Mesenchymal stem cell (in vitro differentiated cells and primary cell): ENCODE results near the gene SARS2.
A peak's percentile ranks its signal among the peaks of the same experiment; 100 is the strongest.

Experiments
- DNase-seq: peaks from one replicate; pipeline ENCODE4 v3.0.0-alpha.2; 2013
- H2AFZ ChIP-seq: one replicate; pipeline ENCODE4 v1.6.1; 2013; ENCODE audit warnings: low read depth, mild to moderate bottlenecking, control low read depth, inconsistent platforms, low read length, moderate library complexity
- H2AK5ac ChIP-seq: 2 replicates; pipeline ENCODE4 v1.6.1; 2013; ENCODE audit warnings: low read length, moderate library complexity, mild to moderate bottlenecking, inconsistent platforms; ENCODE audit not compliant: severe bottlenecking
- H2BK120ac ChIP-seq: one replicate; pipeline ENCODE4 v1.6.1; 2013; ENCODE audit warnings: low read depth, mild to moderate bottlenecking, inconsistent platforms, low read length, moderate library complexity
- H2BK12ac ChIP-seq, 2 experiments: one replicate each; pipeline ENCODE4 v1.6.1; 2013; ENCODE audit warnings: inconsistent platforms in 2 of 2, low read length in 2 of 2, mild to moderate bottlenecking in 2 of 2, moderate library complexity in 2 of 2, control low read depth in 1 of 2
- H2BK15ac ChIP-seq: one replicate; pipeline ENCODE4 v1.6.1; 2013; ENCODE audit warnings: mild to moderate bottlenecking, low read depth, inconsistent platforms; ENCODE audit not compliant: poor library complexity, severe bottlenecking
- H2BK5ac ChIP-seq: 2 replicates; pipeline ENCODE4 v1.6.1; 2013; ENCODE audit warnings: low read depth, mild to moderate bottlenecking, low read length, control low read depth, inconsistent platforms; ENCODE audit not compliant: poor library complexity, severe bottlenecking
- H3K14ac ChIP-seq, 2 experiments: one replicate each; pipeline ENCODE4 v1.6.1; 2013; ENCODE audit warnings: inconsistent platforms in 2 of 2, low read length in 2 of 2, control low read depth in 1 of 2, mild to moderate bottlenecking in 1 of 2, moderate library complexity in 1 of 2
- H3K18ac ChIP-seq, 2 experiments: one replicate each; pipeline ENCODE4 v1.6.1; 2013; ENCODE audit warnings: inconsistent platforms in 2 of 2, low read length in 2 of 2, control low read depth in 1 of 2, low read depth in 1 of 2, mild to moderate bottlenecking in 1 of 2
- H3K23ac ChIP-seq, 2 experiments: one replicate each; pipeline ENCODE4 v1.6.1; 2013; ENCODE audit warnings: inconsistent platforms in 2 of 2, low read length in 2 of 2, mild to moderate bottlenecking in 2 of 2, moderate library complexity in 2 of 2, control low read depth in 1 of 2
- H3K27ac ChIP-seq: 2 replicates; pipeline ENCODE4 v1.5.1; 2013; ENCODE audit warnings: mild to moderate bottlenecking, moderate library complexity, low read length, control low read depth, inconsistent platforms; ENCODE audit not compliant: poor library complexity, severe bottlenecking
- H3K27me3 ChIP-seq, 2 experiments: 2 replicates each; pipeline versions ENCODE4 v1.6.1 to v1.7.0; 2013; ENCODE audit warnings: low read length in 2 of 2, mild to moderate bottlenecking in 2 of 2, moderate library complexity in 2 of 2, control low read depth in 1 of 2, inconsistent platforms in 1 of 2; ENCODE audit not compliant: control insufficient read depth in 1 of 2, insufficient read depth in 1 of 2
- H3K36me3 ChIP-seq, 2 experiments: 2 replicates each; pipeline versions ENCODE4 v1.6.1 to v1.7.0; 2013; ENCODE audit warnings: low read length in 2 of 2, control low read depth in 1 of 2, inconsistent platforms in 1 of 2, low read depth in 1 of 2, mild to moderate bottlenecking in 1 of 2; ENCODE audit not compliant: insufficient read depth in 2 of 2, control insufficient read depth in 1 of 2
- H3K4ac ChIP-seq, 2 experiments: one replicate each; pipeline ENCODE4 v1.6.1; 2013; ENCODE audit warnings: inconsistent platforms in 2 of 2, low read length in 2 of 2, mild to moderate bottlenecking in 2 of 2, moderate library complexity in 2 of 2, control low read depth in 1 of 2, low read depth in 1 of 2
- H3K4me1 ChIP-seq: 2 replicates; pipeline ENCODE4 v1.6.1; 2013; ENCODE audit warnings: low read depth, low read length, control low read depth; ENCODE audit not compliant: control insufficient read depth, insufficient read depth
- H3K4me2 ChIP-seq: 2 replicates; pipeline ENCODE4 v1.6.1; 2013; ENCODE audit warnings: low read length, mild to moderate bottlenecking, inconsistent platforms; ENCODE audit not compliant: poor library complexity, severe bottlenecking
- H3K4me3 ChIP-seq, 2 experiments: 2 replicates each; pipeline versions ENCODE4 v1.5.1 to v1.7.0; 2013; ENCODE audit warnings: low read length in 2 of 2, mild to moderate bottlenecking in 2 of 2, control low read depth in 1 of 2, low read depth in 1 of 2; ENCODE audit not compliant: insufficient read depth in 1 of 2
- H3K79me1 ChIP-seq: replicated peaks from 2 replicates; pipeline ENCODE4 v1.6.1; 2013; ENCODE audit warnings: mild to moderate bottlenecking, control low read depth, low read length, inconsistent platforms; ENCODE audit not compliant: poor library complexity, severe bottlenecking
- H3K9ac ChIP-seq: 2 replicates; pipeline ENCODE4 v1.7.0; 2013; ENCODE audit warnings: mild to moderate bottlenecking, low read length, moderate library complexity
- H3K9me3 ChIP-seq: 2 replicates; pipeline ENCODE4 v1.7.0; 2013; ENCODE audit warnings: mild to moderate bottlenecking, low read length; ENCODE audit not compliant: control insufficient read depth
- H4K8ac ChIP-seq: one replicate; pipeline ENCODE4 v1.6.1; 2013; ENCODE audit warnings: inconsistent platforms, mild to moderate bottlenecking, low read length, moderate library complexity
- H4K91ac ChIP-seq: one replicate; pipeline ENCODE4 v1.6.1; 2013; ENCODE audit warnings: mild to moderate bottlenecking, low read length, inconsistent platforms
- WGBS: methylation state at CpG from one replicate; pipeline ENCODE4 v1.1.7; 2013; ENCODE audit warnings: mixed read lengths; 5-methylcytosine and 5-hydroxymethylcytosine counted together

The SARS2 gene

GRCh38 chr19:38900743-38901190 is 29.8 kb downstream of the SARS2 start:
- Histone ChIP-seq H2AK5ac (no peak overlapping the region), H3K14ac (no peak overlapping the region), H4K91ac (no peak overlapping the region), H3K4me3 (peak overlapping the region in 1 of 2 experiments; percentile 96), H3K27ac (no peak overlapping the region), H3K23ac (no peak overlapping the region), H3K79me1 (peaks cover 45% of the 10 kb centered on the region), H2BK15ac (no peak overlapping the region), H3K18ac (no peak overlapping the region), H3K9ac (peak overlapping the region; percentile 93), H3K9me3 (no peaks in the 10 kb centered on the region), H2BK5ac (no peak overlapping the region), H3K4ac (no peak overlapping the region), H3K4me2 (peak overlapping the region; percentile 45), H2BK120ac (no peak overlapping the region), H3K27me3 (no peaks in the 10 kb centered on the region), H3K4me1 (peaks cover 13% of the 10 kb centered on the region), H4K8ac (no peak overlapping the region), H3K36me3 (peaks cover 17 to 22% of the 10 kb centered on the region in 2 experiments), H2AFZ (no peak overlapping the region), H2BK12ac (no peak overlapping the region)
- WGBS = 11% methylated on average over 3 of the region's 3 CpGs
- DNase-seq = peak; percentile 63

- Histone ChIP-seq H3K18ac (peak overlapping the region; percentile 67 to 76), H3K23ac (no peak overlapping the region), H4K8ac (peak overlapping the region; percentile 89), H3K9ac (peak overlapping the region; percentile 93), H3K27me3 (no peaks in the 10 kb centered on the region), H3K27ac (peak overlapping the region; percentile 37), H3K4me2 (peak overlapping the region; percentile 78), H3K14ac (no peak overlapping the region), H2BK120ac (peak overlapping the region; percentile 84), H3K4ac (no peak overlapping the region), H2AK5ac (no peak overlapping the region), H3K4me1 (peaks cover 13% of the 10 kb centered on the region), H2AFZ (peak overlapping the region; percentile 91), H2BK12ac (no peak overlapping the region), H2BK5ac (no peak overlapping the region), H3K79me1 (peaks cover 44% of the 10 kb centered on the region), H2BK15ac (no peak overlapping the region), H4K91ac (peak overlapping the region; percentile 87), H3K36me3 (peaks cover 12 to 17% of the 10 kb centered on the region in 2 experiments), H3K4me3 (peak overlapping the region; percentile 92 to 96), H3K9me3 (no peaks in the 10 kb centered on the region)
- no peak for DNase-seq
- WGBS = 5% methylated on average over 8 of the region's 8 CpGs
Observed at GRCh38 chr19:38900202-38900629, 30.3 kb downstream of the SARS2 start.

GRCh38 chr19:38899447-38900201 is 30.9 kb downstream of the SARS2 start, which contains the start of the genes NFKBIB and SIRT2:
NFKBIB (plus strand) TSS chr19:38899969; CDS start chr19:38900033, 64 bp downstream.
SIRT2 (minus strand) TSS chr19:38899618; CDS start chr19:38899521, 97 bp downstream.
- Histone ChIP-seq H3K36me3 (peaks cover 6 to 16% of the 10 kb centered on the region in 2 experiments), H3K4ac (peak within 1 kb of the TSS in 1 of 2 experiments; percentile 8), H3K4me3 (peak within 1 kb of the TSS; percentile 92 to 96), H3K79me1 (peaks cover 45% of the 10 kb centered on the region), H3K9me3 (no peaks in the 10 kb centered on the region), H2BK15ac (peak within 1 kb of the TSS; percentile 16), H4K8ac (peak within 1 kb of the TSS; percentile 89), H2BK5ac (no peak within 1 kb of the TSS), H3K9ac (peak within 1 kb of the TSS; percentile 93), H3K27ac (peak within 1 kb of the TSS; percentile 37), H3K4me2 (peak within 1 kb of the TSS; percentile 78), H4K91ac (peak within 1 kb of the TSS; percentile 87), H2BK12ac (peak within 1 kb of the TSS in 1 of 2 experiments; percentile 1), H2BK120ac (peak within 1 kb of the TSS; percentile 84), H3K14ac (peak within 1 kb of the TSS in 1 of 2 experiments; percentile 66), H3K4me1 (peaks cover 13% of the 10 kb centered on the region), H3K18ac (peak within 1 kb of the TSS; percentile 67 to 76), H3K23ac (no peak within 1 kb of the TSS), H3K27me3 (no peaks in the 10 kb centered on the region), H2AK5ac (no peak within 1 kb of the TSS), H2AFZ (peak within 1 kb of the TSS; percentile 91)
- DNase-seq = peak; percentile 100
- WGBS = under 1% methylated on average over 64 of the region's 64 CpGs

- Histone ChIP-seq H3K27me3 (no peaks in the 10 kb centered on the region), H4K8ac (peak overlapping the region; percentile 67), H3K14ac (peak overlapping the region in 1 of 2 experiments; percentile 66)
Observed at GRCh38 chr19:38898788-38899446, 31.6 kb downstream of the SARS2 start.

More at GRCh38 chr19:38898788-38899446, 31.6 kb downstream of the SARS2 start:
- Histone ChIP-seq H2AK5ac (no peak overlapping the region), H4K91ac (no peak overlapping the region), H3K9me3 (no peaks in the 10 kb centered on the region), H2BK5ac (no peak overlapping the region), H3K4me2 (peak overlapping the region; percentile 62), H3K4me1 (peaks cover 13% of the 10 kb centered on the region), H2AFZ (peak overlapping the region; percentile 39), H3K4me3 (peak overlapping the region; percentile 72 to 96), H2BK15ac (no peak overlapping the region), H3K36me3 (peaks cover 0 to 17% of the 10 kb centered on the region in 2 experiments), H3K4ac (peak overlapping the region in 1 of 2 experiments; percentile 8), H2BK120ac (no peak overlapping the region), H3K79me1 (peaks cover 41% of the 10 kb centered on the region), H3K23ac (no peak overlapping the region), H3K18ac (peak overlapping the region; percentile 16 to 23), H3K27ac (no peak overlapping the region), H2BK12ac (no peak overlapping the region), H3K9ac (peak overlapping the region; percentile 93)
- peak; percentile 49 for DNase-seq
- 19% methylated on average over 25 of the region's 25 CpGs for WGBS
